ENCODE data around the gene ESX1.
A peak's percentile ranks its signal among the peaks of the same experiment; 100 is the strongest.
"Not testable (repeated sequence)": the region's sequence is repeated elsewhere in the genome, so short reads cannot be mapped to it uniquely, and the experiment has no call there.

Gene ESX1

DNA sequence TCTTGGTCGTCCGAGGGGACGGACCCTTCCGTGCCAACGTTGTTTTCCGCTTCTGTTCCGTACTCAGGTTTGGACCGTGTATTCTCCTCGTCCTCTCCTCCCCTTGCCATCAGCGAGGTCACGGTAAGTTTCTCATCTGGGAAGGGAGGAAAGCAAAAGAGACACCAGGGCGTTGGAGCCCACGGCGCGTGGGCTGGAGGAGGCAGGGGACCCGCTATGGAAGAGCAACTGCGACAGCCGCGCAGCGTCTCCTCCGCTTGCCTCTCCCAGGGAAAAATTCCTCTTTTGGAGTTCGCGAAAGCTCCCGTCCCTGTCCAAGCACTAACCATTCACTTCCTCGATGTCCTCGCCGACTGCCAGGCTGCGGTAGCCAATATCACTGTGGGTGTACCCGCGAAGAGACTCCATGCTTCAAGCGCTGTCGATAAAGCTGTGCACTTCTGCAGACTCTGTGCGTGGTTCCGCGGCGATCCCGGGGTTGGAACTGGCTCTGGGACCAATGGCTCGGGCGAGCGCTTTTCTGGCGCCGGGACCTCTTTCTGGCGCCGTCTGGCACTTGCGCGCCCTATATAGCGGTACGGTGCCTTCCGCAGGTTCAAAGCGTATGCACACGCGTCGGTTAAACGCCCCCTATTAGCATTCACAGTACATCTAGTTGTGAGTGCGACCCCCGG is at the start of gene ESX1:
ESX1 (minus strand) TSS at position 492 of the 674 bp plus-strand sequence; CDS start at position 408, 84 bp downstream.
- no peak for DNase-seq

DNA sequence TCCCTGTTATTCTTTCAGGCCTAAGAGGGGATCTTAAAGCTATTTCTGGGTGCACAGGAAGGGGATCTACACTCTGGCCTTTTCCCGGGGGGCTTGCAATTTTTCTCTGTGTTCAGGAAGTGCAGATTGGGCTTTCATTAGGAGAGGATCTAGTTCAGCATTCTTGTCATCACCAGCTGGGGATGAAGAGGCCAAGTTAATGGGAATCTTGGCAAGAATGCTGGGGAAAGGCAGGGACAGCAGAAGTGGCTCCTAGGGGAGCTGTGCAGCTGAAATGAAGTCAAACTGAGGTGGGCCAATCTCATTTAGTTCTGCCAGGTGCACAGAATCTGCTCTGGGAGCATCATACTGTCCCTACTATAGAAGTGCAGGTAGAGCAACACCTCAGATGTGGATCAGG is 40.9 kb upstream of the ESX1 start:
- no peak for DNase-seq

DNA sequence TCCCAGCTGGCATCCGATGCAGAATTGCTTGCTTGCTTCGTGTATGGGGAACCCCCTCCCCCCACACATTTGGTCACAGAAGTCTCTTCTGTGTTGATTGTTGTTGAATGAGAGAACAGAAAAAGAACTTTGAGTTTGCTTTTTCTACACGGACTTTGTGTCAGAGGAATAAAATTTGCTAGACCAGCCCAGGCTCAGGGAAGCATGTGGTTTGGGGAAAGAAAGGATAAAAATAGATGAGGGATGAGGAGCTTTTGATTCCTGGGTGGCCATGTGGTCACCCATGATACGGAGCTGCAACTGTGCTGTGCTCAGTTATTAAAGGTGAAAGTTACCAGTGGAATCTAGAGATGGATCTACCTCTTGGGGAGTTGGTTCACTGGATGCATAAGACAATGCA is 34.2 kb upstream of the ESX1 start:
- no peak for DNase-seq

DNA sequence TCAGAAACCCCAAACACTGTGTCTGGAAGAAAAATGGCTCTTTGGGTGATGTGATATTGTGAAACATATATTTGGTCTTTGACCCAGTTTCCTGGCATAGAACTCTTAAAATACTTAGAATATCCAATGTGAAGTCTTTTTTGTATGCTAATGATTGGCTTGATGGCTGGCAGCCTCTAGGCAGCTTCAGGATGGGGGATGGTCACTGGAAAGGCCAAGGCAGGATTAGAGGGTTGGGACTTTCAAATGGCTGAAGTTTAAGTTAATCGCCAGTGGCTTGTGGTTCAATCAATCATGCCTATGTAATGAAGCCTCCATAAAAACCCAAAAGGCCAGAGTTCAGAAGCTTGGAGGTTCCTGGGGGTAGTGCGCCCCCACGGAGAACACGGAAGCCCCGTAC is 33.5 kb upstream of the ESX1 start:
- DNase-seq: no peak

DNA sequence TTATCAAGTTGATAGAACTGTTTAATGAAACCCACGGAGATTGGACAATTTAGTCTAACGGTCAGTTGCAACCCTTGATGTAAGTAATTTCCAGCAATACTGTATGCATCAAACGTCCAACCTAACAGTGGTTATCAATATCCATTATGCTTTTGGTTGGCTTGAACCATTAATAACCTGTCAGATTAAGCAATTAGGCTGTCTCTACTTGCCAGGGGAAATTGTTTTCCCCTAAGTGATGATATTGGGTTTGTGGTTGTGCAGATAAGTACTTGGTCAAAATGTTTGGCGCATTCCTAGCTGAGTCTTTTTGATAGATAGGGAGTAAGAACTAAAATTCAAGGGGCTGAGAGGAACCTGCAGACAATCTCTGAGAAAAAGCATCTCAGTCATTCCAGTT is 30.5 kb upstream of the ESX1 start:
- DNase-seq: no peak

DNA sequence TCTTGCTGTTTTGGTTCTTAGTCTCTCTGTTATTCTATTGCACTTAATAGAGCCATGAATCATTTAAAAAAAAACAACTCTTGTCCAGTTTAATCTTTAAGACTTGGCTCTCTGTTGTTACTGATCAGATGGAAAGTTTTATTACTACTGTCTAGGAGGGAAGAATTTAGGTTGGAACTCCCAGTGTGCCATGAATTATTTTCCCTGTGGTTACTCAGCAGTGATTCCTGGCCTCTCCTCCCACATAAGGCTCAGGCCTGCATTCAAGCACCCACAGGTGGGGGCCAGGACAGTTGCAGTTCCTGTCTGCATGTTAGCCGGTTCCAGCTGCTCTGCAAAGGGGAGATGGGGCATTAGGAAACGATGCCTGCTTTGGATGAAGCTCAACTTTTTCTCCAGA is 29.8 kb upstream of the ESX1 start:
- no peak for DNase-seq

DNA sequence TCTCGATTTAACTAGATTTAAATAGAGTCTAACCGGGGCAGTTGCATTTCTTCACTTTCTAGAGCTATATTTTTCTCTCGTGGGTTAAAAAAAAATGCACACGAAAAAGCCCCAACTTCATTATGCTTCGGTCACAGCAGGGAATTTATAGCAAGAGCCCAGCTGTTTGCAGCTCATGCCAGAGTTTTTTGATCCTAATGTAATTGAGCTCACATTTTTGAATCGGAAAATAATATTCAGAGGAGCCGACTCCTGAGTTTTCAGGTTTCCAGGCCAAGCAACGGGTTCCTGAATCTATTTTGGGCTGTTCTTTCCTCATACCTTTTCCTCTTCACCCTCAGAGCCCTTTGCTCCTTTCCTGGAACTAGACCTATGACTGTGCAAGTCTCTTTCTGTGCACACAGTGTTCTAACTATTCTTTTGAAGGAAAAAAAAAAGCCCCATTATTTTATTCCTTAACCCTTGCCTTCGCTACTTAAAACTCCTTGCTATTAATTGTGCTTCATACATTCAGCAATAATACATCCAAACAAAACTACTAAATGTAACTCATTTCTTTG is 27.5 kb upstream of the ESX1 start:
- no peak for DNase-seq

DNA sequence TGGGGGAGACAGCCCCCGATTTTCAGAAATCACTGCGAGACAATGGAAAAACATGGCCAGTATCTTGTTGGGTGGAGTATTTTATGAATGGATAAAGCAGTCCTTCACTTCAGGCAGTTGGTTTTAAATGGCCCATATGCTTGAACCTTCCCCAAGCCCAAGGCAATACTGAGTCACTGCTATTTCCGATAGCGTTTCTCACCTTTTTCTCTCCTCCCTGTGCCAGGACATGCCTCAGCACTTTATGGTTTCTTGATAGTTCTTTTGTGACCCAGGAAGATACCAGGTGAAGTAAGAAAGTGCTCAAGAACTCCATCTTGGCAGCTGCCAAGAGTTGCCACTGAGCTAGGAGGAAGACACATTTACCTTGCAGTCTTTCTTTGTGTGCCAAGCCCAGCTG is 26.8 kb upstream of the ESX1 start:
- no peak for DNase-seq

DNA sequence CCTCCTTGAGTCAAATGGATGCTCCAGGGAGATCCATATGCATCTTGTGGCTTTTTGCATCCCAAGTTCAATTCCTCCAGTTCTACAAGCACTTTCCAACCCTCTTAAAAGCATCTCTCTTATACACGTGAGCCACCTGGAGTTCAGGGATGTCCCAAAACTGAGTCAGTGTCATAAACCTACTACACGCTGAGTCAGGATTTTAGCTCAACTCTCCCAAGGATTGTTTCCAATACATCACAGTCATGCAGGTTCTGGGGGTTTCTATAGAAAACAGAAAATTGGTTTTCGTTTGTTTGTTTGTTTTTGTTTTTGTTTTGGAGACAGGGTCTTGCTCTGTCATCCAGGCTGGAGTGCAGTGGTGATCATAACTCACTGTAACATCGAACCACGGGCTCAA is 25.9 kb upstream of the ESX1 start:
- DNase-seq: no peak

DNA sequence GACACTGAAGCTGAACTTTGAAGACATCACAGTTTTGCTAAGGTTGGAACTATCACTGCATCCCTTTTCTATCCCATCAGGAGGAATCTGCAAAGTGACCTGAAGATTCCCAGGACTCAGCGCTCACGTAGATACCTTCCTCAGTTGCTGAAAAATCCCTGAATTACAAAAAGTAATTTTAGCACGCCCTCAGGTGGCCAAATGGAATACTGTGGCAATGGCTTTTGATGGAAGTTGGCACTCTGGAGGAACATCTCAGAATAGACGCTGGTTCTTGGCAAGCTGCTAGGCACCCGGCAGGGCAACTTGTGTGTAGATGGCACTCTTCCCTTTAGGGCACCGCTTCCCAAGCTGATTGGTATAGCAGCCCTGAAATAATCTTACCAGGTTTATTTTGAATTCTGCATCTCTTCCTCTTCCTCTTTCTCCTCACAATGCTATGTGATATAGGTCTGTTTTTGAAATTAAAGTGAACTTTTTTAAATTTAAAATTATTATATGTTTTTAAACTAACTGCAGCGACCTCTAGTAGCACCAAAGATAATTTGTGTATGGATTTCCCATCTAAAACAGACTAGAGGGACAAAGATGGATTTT is 16.3 kb upstream of the ESX1 start:
- DNase-seq: peak; percentile 17 to 52

DNA sequence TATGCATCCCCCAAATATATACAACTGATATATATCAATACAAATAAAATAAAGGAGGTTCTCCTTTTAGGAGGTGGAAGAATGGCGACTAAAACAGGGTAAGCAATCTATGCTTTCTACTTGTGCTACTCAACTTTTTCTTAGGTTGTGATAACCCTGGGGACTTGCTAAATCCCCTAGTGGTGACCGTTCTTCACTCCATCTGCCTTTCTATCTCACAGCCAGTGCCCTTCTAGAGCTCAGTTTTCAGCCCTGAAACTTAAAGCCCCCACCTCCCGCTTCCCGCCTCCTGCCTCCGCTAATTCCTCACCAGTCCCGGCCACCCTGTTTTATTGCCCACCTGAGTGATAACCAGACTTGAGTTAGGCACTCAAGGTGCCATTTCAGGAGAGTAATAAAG is 15.5 kb upstream of the ESX1 start:
- DNase-seq: no peak

DNA sequence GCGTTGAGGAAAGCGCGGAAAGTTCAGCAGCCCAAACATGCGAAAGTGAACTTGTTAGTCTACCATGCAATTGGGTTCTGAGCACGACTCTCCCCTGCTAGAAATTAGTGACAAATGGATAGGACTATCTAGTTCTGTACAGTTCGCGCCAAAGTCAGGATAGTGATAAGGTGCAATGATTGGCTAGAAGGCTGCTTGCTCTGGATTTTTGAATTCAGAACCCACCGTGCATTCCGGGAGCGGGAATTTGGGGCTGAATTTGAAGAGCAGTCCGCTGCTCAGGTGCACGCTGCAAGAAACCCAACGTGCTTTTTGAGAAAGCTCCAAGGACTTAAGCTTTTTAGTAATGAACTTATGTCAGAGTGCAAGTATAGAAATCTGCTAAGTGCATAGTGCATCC is 732 bp upstream of the ESX1 start:
- DNase-seq: no peak

DNA sequence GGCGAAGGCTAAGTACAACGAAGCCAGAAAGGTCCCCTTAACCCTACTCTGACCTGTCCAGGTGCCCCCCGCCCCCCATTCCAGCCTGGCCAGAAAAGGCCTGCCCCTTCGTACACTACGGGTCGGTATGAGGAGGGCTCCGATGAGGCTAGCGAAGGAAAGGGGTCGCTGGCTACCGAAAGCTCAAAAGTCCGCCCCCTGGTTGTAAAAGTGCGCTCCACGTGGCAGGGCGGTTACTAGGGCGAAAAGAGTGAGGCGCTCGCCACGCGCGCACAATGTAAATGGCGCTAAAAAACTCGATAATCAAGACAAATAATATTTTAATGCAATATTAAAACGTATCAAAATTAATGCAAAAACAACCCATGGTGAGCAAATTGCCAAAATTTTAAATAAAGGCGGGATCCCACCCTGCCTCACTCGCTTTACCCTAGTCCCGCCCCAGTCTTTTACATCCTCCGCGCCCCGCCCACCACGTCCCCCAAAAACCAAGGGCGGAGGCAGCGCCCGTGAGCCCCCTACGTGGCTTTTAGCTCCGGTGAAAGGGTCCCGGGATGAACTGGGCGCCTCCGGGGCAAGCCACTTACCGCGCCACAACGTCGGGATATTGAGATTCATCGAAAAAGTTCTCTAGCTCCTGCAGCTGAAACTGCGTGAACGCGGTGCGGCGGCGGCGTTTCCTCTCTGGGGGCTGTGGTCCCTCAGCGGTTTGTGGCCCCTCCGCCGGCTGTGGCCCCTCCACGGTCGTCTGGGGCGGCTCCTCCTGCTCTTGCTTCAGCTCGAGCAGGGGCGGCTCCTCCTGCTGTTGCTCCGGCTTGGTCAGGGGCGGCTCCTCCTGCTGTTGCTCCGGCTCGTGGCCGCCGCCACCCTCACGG is 929 bp downstream of the ESX1 start:
- DNase-seq: no peak

DNA sequence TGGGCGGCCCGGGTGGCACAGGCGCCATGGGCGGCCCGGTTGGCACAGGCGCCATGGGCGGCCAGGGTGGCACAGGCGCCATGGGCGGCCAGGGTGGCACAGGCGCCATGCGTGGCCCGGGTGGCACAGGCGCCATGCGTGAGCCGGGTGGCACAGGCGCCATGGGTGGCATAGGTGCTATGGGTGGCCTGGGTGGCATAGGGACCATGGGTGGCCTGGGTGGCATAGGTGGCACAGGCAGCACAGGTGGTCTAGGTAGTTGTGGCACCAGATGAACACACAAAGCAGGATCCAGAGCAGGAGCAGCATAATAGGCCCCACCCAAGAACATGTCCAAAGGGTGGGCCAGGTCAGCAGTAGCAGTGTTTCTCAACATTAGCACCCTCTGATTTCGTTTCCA is 4.3 kb downstream of the ESX1 start:
- no peak for DNase-seq

DNA sequence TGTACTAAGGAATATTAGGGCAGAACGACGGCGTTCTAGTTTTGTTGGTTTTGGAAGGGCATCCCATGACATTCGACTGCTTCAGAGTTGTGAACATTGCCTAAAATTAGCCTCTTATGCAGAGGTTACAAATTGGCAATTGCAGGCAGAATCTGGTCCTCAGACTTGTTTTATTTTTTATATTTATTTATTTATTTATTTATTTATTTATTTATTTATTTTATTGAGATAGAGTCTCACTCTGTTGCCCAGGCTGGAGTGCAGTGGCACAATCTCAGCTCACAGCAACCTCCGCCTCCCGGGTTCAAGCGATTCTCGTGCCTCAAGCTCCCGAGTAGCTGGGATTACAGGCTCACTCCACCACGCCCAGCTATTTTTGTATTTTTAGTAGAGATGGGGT is 24.7 kb downstream of the ESX1 start:
- not testable (repeated sequence) for DNase-seq

DNA sequence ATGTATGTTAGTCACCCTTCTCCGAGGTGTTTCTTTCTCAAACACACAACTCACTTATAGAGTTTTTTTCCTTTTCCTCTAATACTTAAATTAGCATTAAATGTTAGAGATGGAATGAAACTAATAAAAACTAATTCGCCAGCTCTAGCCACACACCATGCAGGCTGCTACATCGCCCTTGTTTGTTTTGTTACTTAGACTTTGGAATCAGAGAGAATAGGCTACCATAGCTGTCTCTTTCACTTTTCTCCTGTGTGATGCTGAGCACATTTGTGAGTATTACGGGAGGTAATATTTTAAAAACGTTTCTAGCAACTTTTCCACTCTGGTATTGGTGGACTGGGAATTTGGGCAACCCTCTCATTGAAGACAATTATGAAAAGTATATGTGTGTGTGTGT is 43.5 kb downstream of the ESX1 start:
- no peak for DNase-seq

DNA sequence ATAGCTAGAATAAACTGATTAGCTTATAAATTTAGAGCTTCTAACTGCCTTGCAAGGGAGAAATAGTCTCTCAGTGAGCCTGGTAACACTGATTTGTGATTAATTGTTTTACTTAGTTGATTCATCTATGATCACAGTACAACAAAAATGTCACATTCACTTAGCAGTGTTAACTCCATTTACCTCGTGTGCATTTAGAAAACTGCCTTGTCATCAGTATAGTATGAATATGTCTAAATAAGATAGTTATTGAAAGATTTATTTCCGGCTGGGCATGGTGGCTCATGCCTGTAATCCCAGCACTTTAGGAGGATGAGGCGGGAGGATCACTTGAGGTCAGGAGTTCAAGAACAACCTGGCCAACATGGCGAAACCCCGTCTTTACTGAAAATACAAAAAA is 49.2 kb downstream of the ESX1 start:
- DNase-seq: no peak
